CD4-positive, alpha-beta memory T cell (primary cell): Measurements from ENCODE around the gene CCDC82. TPM values are rescaled to one million over a fixed set of nuclear protein-coding genes. Genes with fewer than 3 reads are reported as not detected.

Source experiments
- microRNA-seq: library from miRNA; unstranded; fragments of <30 nt; microRNA quantifications from one replicate; pipeline ENCODE4 v1.2.0, GENCODE V29; 2021; ENCODE audit warnings: borderline replicate concordance, borderline number of aligned reads, borderline microRNAs expressed, mixed read lengths
- polyA plus RNA-seq, 2 donors: library from polyadenylated mRNA; unstranded; fragments of 300-500 nt; fragmentation: Illumina TruSeq; gene quantifications; one replicate each; pipeline ENCODE4 v1.2.3, GENCODE V29; 2021
- total RNA-seq, 2 experiments: library from RNA; stranded (reverse); gene quantifications; one replicate each; pipeline ENCODE4 v1.2.3, GENCODE V29; 2021

The CCDC82 gene
- total and polyA plus RNA-seq, 4 experiments from 2014 or later, result 12.9 to 42.8 (median 33.5) TPM

Small RNA genes within 50 kb of the gene (microRNA-seq; reads per million reads assigned to microRNA genes)
- not detected for gene MIR1260B

Other genes starting within 250 kb of the CCDC82 start
- 10 to 100 TPM; 37.5 to 38.3 TPM for gene MAML2, start 46.7 kb downstream of the CCDC82 start, total RNA-seq
- 10 to 100 TPM in 1 of 2 donors, 1 to 10 TPM in 1; 1.6 to 13.4 TPM for gene MAML2, start 46.7 kb downstream of the CCDC82 start, polyA plus RNA-seq
- gene JRKL, start 101 bp upstream of the CCDC82 start, total RNA-seq, result 10 to 100 TPM; 18.3 to 20.0 TPM
- gene JRKL, start 101 bp upstream of the CCDC82 start, polyA plus RNA-seq, result 1 to 10 TPM; 1.9 to 4.0 TPM